ENCODE data around the gene MSMO1.

DNA sequence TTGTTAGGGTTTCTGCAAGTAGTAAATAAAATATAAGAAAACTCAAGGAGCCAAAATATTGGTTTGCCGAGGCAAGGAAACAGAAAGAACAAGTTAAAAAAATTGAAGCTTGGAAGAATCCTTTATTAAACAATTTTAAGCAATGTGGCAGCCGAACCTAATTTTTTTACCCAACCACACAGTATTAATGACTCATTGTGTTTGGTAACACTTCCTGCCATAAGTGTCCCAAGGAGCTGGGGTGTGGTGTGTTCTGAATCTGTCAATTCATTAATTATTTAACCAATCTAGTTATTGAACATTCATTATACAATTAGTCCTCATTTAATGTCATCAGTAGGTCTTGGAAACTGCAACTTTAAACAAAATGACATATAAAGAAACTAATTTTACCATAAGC is 32.0 kb downstream of the MSMO1 start:
- TF ChIP-seq CTCF (IDR thresholded peaks at IDR 0.05), result no peak
- no peak for TF ChIP-seq POLR2AphosphoS5 (IDR thresholded peaks at IDR 0.05; ENCODE audit: insufficient read depth in 1 of 2, low read depth in 1 of 2)
- no peak for TF ChIP-seq POLR2A (IDR thresholded peaks at IDR 0.05)

Data from vagina (tissue), 2 donors.